Activated CD8-positive, alpha-beta T cell treated with anti-CD3 and anti-CD28 coated beads, Interleukin-2, amount 10 ng/mL, durations not matched to agents 7 days and 5 days (primary cell): ENCODE data around the gene PXYLP1. TPM values are rescaled to one million over a fixed set of nuclear protein-coding genes. Genes with fewer than 3 reads are reported as not detected.

Experiments
- ATAC-seq: fragments of 150-1000 bp; cut with Tn5 transposase; one replicate; pipeline ENCODE4 v1.10.0; 2021; ENCODE audit warnings: moderate library complexity
- CTCF ChIA-PET: fragments of 350-600 bp; sonication (Branson Sonifier 250); formaldehyde crosslinking; loops from one replicate; lab custom pipeline; 2021; ENCODE audit warnings: antibody characterized with exemption; lab: Charles Lee
- POLR2A ChIA-PET: fragments of 350-600 bp; sonication (Branson Sonifier 250); formaldehyde crosslinking; loops from one replicate; lab custom pipeline; 2021; ENCODE audit warnings: antibody characterized with exemption; lab: Charles Lee
- DNase-seq: peaks from one replicate; pipeline ENCODE4 v3.0.0-alpha.2; 2020
- H3K27ac Mint-ChIP-seq: one replicate; pipeline ENCODE4 v1.8.0; 2021; ENCODE audit warnings: mild to moderate bottlenecking, mixed read lengths
- H3K27me3 Mint-ChIP-seq: one replicate; pipeline ENCODE4 v1.8.0; 2021; ENCODE audit warnings: low read depth, mixed read lengths
- H3K36me3 Mint-ChIP-seq: one replicate; pipeline ENCODE4 v1.8.0; 2021; ENCODE audit warnings: low read depth, mixed read lengths
- H3K4me1 Mint-ChIP-seq: one replicate; pipeline ENCODE4 v1.8.0; 2021; ENCODE audit warnings: low read depth, mixed read lengths
- H3K4me3 Mint-ChIP-seq: one replicate; pipeline ENCODE4 v1.8.0; 2021; ENCODE audit warnings: mild to moderate bottlenecking, mixed read lengths
- H3K9me3 Mint-ChIP-seq: one replicate; pipeline ENCODE4 v1.8.0; 2022; ENCODE audit warnings: mixed read lengths; ENCODE audit not compliant: insufficient read depth
- total RNA-seq, 2 experiments: library from RNA; stranded (reverse); gene quantifications; one replicate each; pipeline ENCODE4 v1.2.3, GENCODE V29; 2021

PXYLP1 gene
- total RNA-seq, 2 experiments from 2014 or later, result 15.0 to 16.5 TPM

DNA sequence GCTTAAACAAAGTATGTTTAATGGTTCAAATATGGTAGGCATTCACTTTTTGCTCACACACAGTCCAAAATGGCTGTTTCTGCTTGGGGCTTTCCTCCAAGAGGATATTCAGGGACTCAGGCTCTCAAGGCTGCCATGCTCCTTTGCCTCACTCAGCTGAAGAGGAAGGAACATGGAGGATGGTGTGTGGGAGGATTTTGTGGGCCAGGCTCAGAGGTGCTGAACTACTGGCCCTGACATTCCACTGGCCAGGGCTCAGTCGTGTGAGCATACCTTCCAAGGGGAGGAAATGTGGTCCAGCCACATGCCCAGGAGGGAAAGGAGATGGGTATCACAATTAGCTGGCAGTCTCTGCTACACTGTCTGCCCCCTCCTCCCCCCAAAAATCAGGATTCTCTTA, 8.7 kb downstream of the PXYLP1 start:
- Mint-ChIP-seq H3K9me3 (peaks cover 5% of the 10 kb centered on the region), H3K4me1 (peaks cover 79% of the 10 kb centered on the region), H3K4me3 (no peak overlapping the region), H3K27me3 (no peaks in the 10 kb centered on the region), H3K36me3 (peaks cover 47% of the 10 kb centered on the region), H3K27ac (no peak overlapping the region)
- ATAC-seq, result no peak
- ChIA-PET POLR2A (interaction anchor here (1.1 to 1.5 kb wide), 4 partner anchors 8 to 71 kb away, joined by 3 to 6 read pairs (median 3); partner anchors contain the start of gene PXYLP1), CTCF (interaction anchor here (0.9 to 11.1 kb wide), 3 partner anchors 9 to 39 kb away, joined by 3 to 337 read pairs (median 15); partner anchors contain the start of gene PXYLP1)
- no peak for DNase-seq

DNA sequence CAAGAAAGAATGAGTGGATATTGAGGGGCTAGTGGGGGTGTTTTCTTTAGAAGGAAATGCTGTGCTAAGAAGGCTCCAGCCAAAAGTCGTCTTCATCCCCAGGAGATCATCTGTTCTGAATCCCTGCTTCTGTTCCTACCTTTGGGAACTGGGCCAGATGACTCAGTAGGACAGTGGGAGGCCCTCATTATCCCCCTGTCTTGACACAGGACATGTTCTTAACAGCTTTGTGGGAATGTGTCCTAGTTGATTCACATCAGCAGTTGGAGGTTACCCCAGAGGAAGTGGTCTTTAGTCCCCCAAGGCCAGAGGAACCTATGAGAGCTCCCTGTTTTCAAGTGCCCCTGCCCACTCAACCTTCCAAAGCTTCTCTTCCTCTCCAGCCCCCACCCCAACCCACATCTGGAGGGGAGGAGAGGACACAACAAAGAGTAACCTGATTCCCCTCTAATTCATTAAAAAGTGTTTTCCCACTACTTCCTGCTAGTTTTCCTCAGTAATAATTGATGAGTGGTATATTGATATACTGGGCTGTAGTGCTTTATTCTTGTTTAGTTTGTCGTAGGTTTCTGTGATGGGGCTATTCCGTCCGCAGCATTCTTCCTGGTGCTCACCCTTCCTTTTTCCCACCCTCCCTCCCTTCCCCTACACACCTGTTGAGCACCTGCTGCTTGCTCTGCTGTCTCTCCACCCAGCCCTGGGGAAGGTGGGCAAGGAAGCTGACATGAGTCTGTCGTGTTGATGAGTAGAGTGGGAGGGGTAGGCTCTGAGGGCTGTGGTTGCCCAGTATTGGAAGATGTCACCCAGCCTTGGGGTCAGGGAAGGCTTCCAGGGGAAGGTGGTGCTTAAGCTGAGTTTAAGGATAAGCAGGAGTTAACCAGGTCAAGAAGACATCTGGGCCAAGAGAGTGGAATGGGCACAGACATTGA, 9.3 kb downstream of the PXYLP1 start:
- peaks cover 72% of the 10 kb centered on the region for H3K4me1 Mint-ChIP-seq
- ChIA-PET CTCF (interaction anchor here (0.9 to 11.1 kb wide), 4 partner anchors 9 to 39 kb away, joined by 3 to 337 read pairs (median 22); partner anchors contain the start of gene PXYLP1), POLR2A (interaction anchor here (1.1 to 1.5 kb wide), 2 partner anchors 9 to 71 kb away, joined by 3 to 6 read pairs; partner anchors contain the start of gene PXYLP1)
- H3K27me3 Mint-ChIP-seq, result no peaks in the 10 kb centered on the region
- peaks cover 5% of the 10 kb centered on the region for H3K9me3 Mint-ChIP-seq
- no peak overlapping the region for H3K4me3 Mint-ChIP-seq
- no peak overlapping the region for H3K27ac Mint-ChIP-seq
- DNase-seq (peak; percentile 12), ATAC-seq (no peak)
- peaks cover 41% of the 10 kb centered on the region for H3K36me3 Mint-ChIP-seq

GRCh38 chr3:141241616-141242376, 10.2 kb downstream of the PXYLP1 start:
- Mint-ChIP-seq H3K9me3 (peaks cover 5% of the 10 kb centered on the region), H3K27me3 (no peaks in the 10 kb centered on the region), H3K36me3 (peaks cover 36% of the 10 kb centered on the region), H3K4me3 (no peak overlapping the region), H3K27ac (no peak overlapping the region), H3K4me1 (peaks cover 65% of the 10 kb centered on the region)
- peak; percentile 10 for DNase-seq
- CTCF ChIA-PET, result interaction anchor here (1.1 to 3.3 kb wide), 3 partner anchors 10 to 14 kb away, joined by 3 to 29 read pairs (median 15); partner anchors contain the start of gene PXYLP1
- ATAC-seq, result no peak
- POLR2A ChIA-PET, result interaction anchor here (1.1 to 2.6 kb wide), 3 partner anchors 9 to 70 kb away, joined by 3 to 20 read pairs (median 6); partner anchors contain the start of gene PXYLP1

- peak overlapping the region; percentile 78 for H3K27ac Mint-ChIP-seq
- peaks cover 58% of the 10 kb centered on the region for H3K4me1 Mint-ChIP-seq
- peak overlapping the region; percentile 54 for H3K4me3 Mint-ChIP-seq
- ATAC-seq, result no peak
- POLR2A ChIA-PET, result interaction anchor here (1.2 to 2.6 kb wide), 3 partner anchors 10 to 244 kb away, joined by 5 to 20 read pairs (median 16); partner anchors contain the start of genes PXYLP1 and RASA2
- H3K9me3 Mint-ChIP-seq, result peaks cover 5% of the 10 kb centered on the region
- H3K36me3 Mint-ChIP-seq, result peaks cover 36% of the 10 kb centered on the region
- no peaks in the 10 kb centered on the region for H3K27me3 Mint-ChIP-seq
- CTCF ChIA-PET, result interaction anchor here (0.7 to 3.3 kb wide), 9 partner anchors 8 to 242 kb away, joined by 3 to 29 read pairs (median 3); partner anchors contain the start of gene PXYLP1
- DNase-seq, result peak; percentile 15
Observed at GRCh38 chr3:141242377-141243092, 10.9 kb downstream of the PXYLP1 start.

DNA sequence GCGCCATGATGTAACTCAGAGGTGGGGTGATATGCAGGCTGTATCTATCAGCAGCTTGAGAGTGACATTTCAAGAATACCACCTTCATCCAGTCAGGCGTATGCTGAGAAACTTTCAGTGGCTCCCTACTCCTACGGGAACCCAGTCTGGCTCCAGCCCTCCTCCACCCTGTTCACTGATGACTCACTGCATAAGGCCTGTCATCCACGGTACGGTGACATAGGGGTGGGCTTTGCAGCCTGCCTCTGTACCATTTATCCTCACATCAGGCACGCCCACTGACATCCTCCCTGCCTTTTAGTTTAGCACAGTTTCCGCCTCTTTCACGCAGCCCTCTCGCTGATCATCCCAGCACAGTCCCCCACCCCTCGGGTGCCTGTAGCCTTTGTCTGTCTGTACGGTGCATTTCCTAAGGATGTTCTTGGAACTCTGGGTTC, 11.7 kb downstream of the PXYLP1 start:
- Mint-ChIP-seq H3K27me3 (no peaks in the 10 kb centered on the region), H3K27ac (peak overlapping the region; percentile 78), H3K4me3 (peak overlapping the region; percentile 54), H3K9me3 (peaks cover 5% of the 10 kb centered on the region), H3K4me1 (peaks cover 51% of the 10 kb centered on the region), H3K36me3 (peaks cover 32% of the 10 kb centered on the region)
- POLR2A ChIA-PET, result interaction anchor here (1.2 to 2.6 kb wide), 3 partner anchors 11 to 244 kb away, joined by 5 to 20 read pairs (median 16); partner anchors contain the start of genes PXYLP1 and RASA2
- ATAC-seq (peak; percentile 98), DNase-seq (peak; percentile 84)
- CTCF ChIA-PET, result interaction anchor here (0.7 to 3.3 kb wide), 9 partner anchors 9 to 243 kb away, joined by 3 to 29 read pairs (median 3); partner anchors contain the start of gene PXYLP1

- ATAC-seq (no peak), DNase-seq (peak; percentile 10)
- Mint-ChIP-seq H3K9me3 (peaks cover 5% of the 10 kb centered on the region), H3K4me1 (peaks cover 20% of the 10 kb centered on the region), H3K27me3 (no peaks in the 10 kb centered on the region), H3K36me3 (peaks cover 10% of the 10 kb centered on the region), H3K4me3 (no peak overlapping the region), H3K27ac (no peak overlapping the region)
- POLR2A ChIA-PET, result interaction anchor here (0.9 to 1.9 kb wide), 4 partner anchors 8 to 240 kb away, joined by 3 to 11 read pairs (median 4); no protein-coding TSS in a partner anchor
- CTCF ChIA-PET, result interaction anchor here (1.0 to 16.6 kb wide), 5 partner anchors 9 to 114 kb away, joined by 3 to 337 read pairs (median 4); partner anchors contain the start of gene PXYLP1
Observed at GRCh38 chr3:141246224-141246957, 14.8 kb downstream of the PXYLP1 start.

GRCh38 chr3:141246958-141247301, 15.3 kb downstream of the PXYLP1 start:
- Mint-ChIP-seq H3K36me3 (peaks cover 8% of the 10 kb centered on the region), H3K9me3 (peaks cover 5% of the 10 kb centered on the region), H3K4me3 (no peak overlapping the region), H3K27me3 (no peaks in the 10 kb centered on the region), H3K27ac (no peak overlapping the region), H3K4me1 (peaks cover 16% of the 10 kb centered on the region)
- DNase-seq, result no peak
- CTCF ChIA-PET, result interaction anchor here (1.9 to 16.6 kb wide), 2 partner anchors 9 to 12 kb away, joined by 12 to 337 read pairs; partner anchors contain the start of gene PXYLP1
- POLR2A ChIA-PET, result interaction anchor here (1.4 to 1.9 kb wide), 3 partner anchors 12 to 239 kb away, joined by 3 to 11 read pairs (median 5); no protein-coding TSS in a partner anchor
- ATAC-seq, result no peak

GRCh38 chr3:141248064-141248463, 16.4 kb downstream of the PXYLP1 start:
- DNase-seq (no peak), ATAC-seq (no peak)
- CTCF ChIA-PET, result interaction anchor here (0.8 to 16.6 kb wide), 2 partner anchors 13 to 56 kb away, joined by 3 to 337 read pairs; partner anchors contain the start of gene PXYLP1
- Mint-ChIP-seq H3K27ac (no peak overlapping the region), H3K36me3 (peaks cover 2% of the 10 kb centered on the region), H3K4me3 (no peak overlapping the region), H3K4me1 (peaks cover 8% of the 10 kb centered on the region), H3K9me3 (no peaks in the 10 kb centered on the region), H3K27me3 (no peaks in the 10 kb centered on the region)
- POLR2A ChIA-PET, result no interaction called here

DNA sequence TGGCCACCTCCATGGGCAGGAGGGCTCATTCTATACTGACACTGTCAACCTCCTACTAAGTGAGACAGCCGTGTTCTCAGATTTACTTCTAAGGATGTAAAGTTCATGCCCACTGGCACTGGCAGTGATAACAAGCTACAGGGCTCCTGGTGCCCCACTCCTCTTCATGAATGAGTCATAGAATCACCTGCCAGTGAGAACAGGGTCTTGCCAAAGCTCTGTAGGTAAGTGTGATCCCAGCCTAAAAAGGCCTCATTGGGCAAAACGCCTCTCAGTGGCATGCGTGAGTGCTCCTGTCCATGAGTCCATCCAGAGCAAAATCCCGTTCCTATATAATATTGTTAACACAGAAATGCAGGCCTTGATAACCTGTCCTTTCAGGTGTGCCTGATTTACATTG, 17.4 kb downstream of the PXYLP1 start:
- ATAC-seq (no peak), DNase-seq (no peak)
- Mint-ChIP-seq H3K27me3 (no peaks in the 10 kb centered on the region), H3K4me1 (peaks cover 2% of the 10 kb centered on the region), H3K27ac (no peak overlapping the region), H3K36me3 (no peaks in the 10 kb centered on the region), H3K4me3 (no peak overlapping the region), H3K9me3 (no peaks in the 10 kb centered on the region)
- ChIA-PET CTCF (interaction anchor here (0.7 to 16.6 kb wide), 3 partner anchors 14 to 55 kb away, joined by 3 to 337 read pairs (median 3); partner anchors contain the start of gene PXYLP1), POLR2A (interaction anchor here (0.6 to 0.9 kb wide), 2 partner anchors 17 to 499 kb away, joined by 3 read pairs; partner anchors contain the start of gene PXYLP1)
